ENCODE data around the gene IL37. TPM values are rescaled to one million over a fixed set of nuclear protein-coding genes. Genes with fewer than 3 reads are reported as not detected.
"Not testable (repeated sequence)": the region's sequence is repeated elsewhere in the genome, so short reads cannot be mapped to it uniquely, and the experiment has no call there.

IL37 gene
- total and polyA plus RNA-seq, 2 experiments from 2014 or later, result not detected

- no peak for TF ChIP-seq CTCF (IDR thresholded peaks at IDR 0.05; ENCODE audit: low read depth, low read length)
- Histone ChIP-seq H3K9me3 (ENCODE audit: low read depth) (no peaks in the 10 kb centered on the region), H3K27me3 (no peaks in the 10 kb centered on the region), H3K4me3 (no peak overlapping the region), H3K36me3 (no peaks in the 10 kb centered on the region), H3K27ac (no peak overlapping the region), H3K4me1 (ENCODE audit: low read depth) (no peaks in the 10 kb centered on the region)
- DNase-seq (ENCODE audit: low read depth in 1 of 2, low spot score in 1 of 2), result no peak
These were observed 17.2 kb upstream of the IL37 start for GRCh38 chr2:112893752-112894151.

GRCh38 chr2:112896909-112897623 is 13.9 kb upstream of the IL37 start:
- Histone ChIP-seq H3K27ac (no peak overlapping the region), H3K4me1 (ENCODE audit: low read depth) (no peaks in the 10 kb centered on the region), H3K36me3 (no peaks in the 10 kb centered on the region), H3K27me3 (no peaks in the 10 kb centered on the region), H3K9me3 (ENCODE audit: low read depth) (no peaks in the 10 kb centered on the region), H3K4me3 (no peak overlapping the region)
- TF ChIP-seq CTCF (IDR thresholded peaks at IDR 0.05; ENCODE audit: low read depth, low read length), result no peak
- DNase-seq (ENCODE audit: low read depth in 1 of 2, low spot score in 1 of 2), result no peak

GRCh38 chr2:112897624-112897978 is 13.4 kb upstream of the IL37 start:
- no peak for DNase-seq (ENCODE audit: low read depth in 1 of 2, low spot score in 1 of 2)
- Histone ChIP-seq H3K4me3 (no peak overlapping the region), H3K4me1 (ENCODE audit: low read depth) (no peaks in the 10 kb centered on the region), H3K9me3 (ENCODE audit: low read depth) (no peaks in the 10 kb centered on the region), H3K36me3 (no peaks in the 10 kb centered on the region), H3K27ac (no peak overlapping the region), H3K27me3 (no peaks in the 10 kb centered on the region)
- TF ChIP-seq CTCF (IDR thresholded peaks at IDR 0.05; ENCODE audit: low read depth, low read length), result no peak

GRCh38 chr2:112901431-112902065 is 9.4 kb upstream of the IL37 start:
- not testable (repeated sequence) for H3K27ac ChIP-seq; H3K9me3 ChIP-seq (ENCODE audit: low read depth); H3K36me3 ChIP-seq; DNase-seq (ENCODE audit: low read depth in 1 of 2, low spot score in 1 of 2); H3K4me1 ChIP-seq (ENCODE audit: low read depth); H3K4me3 ChIP-seq; H3K27me3 ChIP-seq

GRCh38 chr2:112902816-112903215 is 8.1 kb upstream of the IL37 start:
- TF ChIP-seq CTCF (IDR thresholded peaks at IDR 0.05; ENCODE audit: low read depth, low read length), result no peak
- Histone ChIP-seq H3K27me3 (no peaks in the 10 kb centered on the region), H3K27ac (no peak overlapping the region), H3K9me3 (ENCODE audit: low read depth) (no peaks in the 10 kb centered on the region), H3K4me3 (no peak overlapping the region), H3K36me3 (no peaks in the 10 kb centered on the region), H3K4me1 (ENCODE audit: low read depth) (no peaks in the 10 kb centered on the region)
- no peak for DNase-seq (ENCODE audit: low read depth in 1 of 2, low spot score in 1 of 2)

GRCh38 chr2:112904883-112905282 is 6.1 kb upstream of the IL37 start:
- TF ChIP-seq CTCF (IDR thresholded peaks at IDR 0.05; ENCODE audit: low read depth, low read length), result no peak
- no peaks in the 10 kb centered on the region for H3K9me3 ChIP-seq (ENCODE audit: low read depth)
- no peak overlapping the region for H3K4me3 ChIP-seq
- H3K36me3 ChIP-seq, result no peaks in the 10 kb centered on the region
- H3K27me3 ChIP-seq, result no peaks in the 10 kb centered on the region
- no peak for DNase-seq (ENCODE audit: low read depth in 1 of 2, low spot score in 1 of 2)
- no peak overlapping the region for H3K27ac ChIP-seq
- H3K4me1 ChIP-seq (ENCODE audit: low read depth), result no peaks in the 10 kb centered on the region
